Activated CD4-positive, alpha-beta T cell treated with anti-CD3 and anti-CD28 coated beads, Interleukin-10, Interleukin-2, amounts not matched to agents 100 ng/mL and 50 ng/mL, durations not matched to agents 16 hours and 8 hours (primary cell): Measurements from ENCODE around the gene STK35.

Source experiments
- DNase-seq: peaks from one replicate; pipeline ENCODE4 v3.0.0-alpha.2; 2020

The STK35 gene

DNA sequence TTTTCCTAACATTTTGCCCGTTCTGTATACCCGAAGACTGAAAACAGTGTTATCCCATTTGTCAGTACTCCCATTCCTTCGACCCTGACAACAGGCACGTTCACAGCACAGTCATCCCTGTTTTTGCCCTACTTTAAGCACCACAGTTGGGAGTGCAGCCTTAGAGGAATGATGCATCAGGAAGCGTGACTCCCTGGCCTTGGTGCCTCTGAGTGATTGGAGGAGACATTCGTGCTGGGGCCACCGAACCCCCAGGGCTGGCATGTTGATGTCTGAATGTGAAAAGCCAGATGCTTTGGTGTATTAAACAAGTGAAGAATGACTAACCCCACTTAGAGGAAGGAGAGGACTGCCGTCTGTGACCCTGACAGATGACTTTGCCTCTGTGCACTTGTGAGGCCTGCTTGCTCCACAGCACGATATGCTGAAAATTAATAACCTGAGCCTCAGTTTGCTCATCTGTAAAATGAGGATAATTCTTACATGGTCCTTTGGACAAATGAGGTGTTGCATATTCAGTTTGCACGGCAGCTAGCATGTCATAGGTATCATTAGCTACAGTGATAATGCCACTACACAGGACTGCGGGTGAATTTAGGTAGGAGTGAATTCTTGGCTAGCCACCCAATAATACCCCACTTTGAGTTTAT lies 36.0 kb downstream of the STK35 start:
- no peak for DNase-seq

- no peak for DNase-seq
Measured at GRCh38 chr20:2138396-2138795, 36.8 kb downstream of the STK35 start.

- no peak for DNase-seq
Measured at GRCh38 chr20:2139250-2139649, 37.6 kb downstream of the STK35 start.

- DNase-seq, result no peak
Measured at GRCh38 chr20:2139736-2140135, 38.1 kb downstream of the STK35 start.

DNA sequence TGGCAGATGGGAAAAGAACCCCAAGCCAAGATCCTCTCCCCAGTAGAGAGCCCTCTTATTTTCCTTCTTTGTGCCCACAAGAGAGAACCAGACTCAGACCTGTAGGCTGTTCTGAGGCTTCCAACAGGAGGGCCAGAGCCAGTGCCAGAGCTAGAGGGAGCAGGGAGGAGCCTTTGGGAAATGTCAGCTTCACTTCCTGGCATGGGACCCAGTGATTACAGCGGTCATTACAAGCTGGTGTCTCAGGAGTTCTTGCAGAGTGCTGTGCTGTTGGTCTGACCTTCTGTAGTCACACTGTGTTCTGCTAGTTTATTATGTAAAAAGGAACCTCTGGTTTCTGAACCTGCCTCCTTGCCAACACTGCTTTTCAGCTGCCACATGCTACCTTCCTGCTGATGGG lies 38.9 kb downstream of the STK35 start:
- no peak for DNase-seq

GRCh38 chr20:2141600-2142575 lies 40.3 kb downstream of the STK35 start:
- DNase-seq, result peak; percentile 34

GRCh38 chr20:2142649-2143048 lies 41.0 kb downstream of the STK35 start:
- no peak for DNase-seq

DNA sequence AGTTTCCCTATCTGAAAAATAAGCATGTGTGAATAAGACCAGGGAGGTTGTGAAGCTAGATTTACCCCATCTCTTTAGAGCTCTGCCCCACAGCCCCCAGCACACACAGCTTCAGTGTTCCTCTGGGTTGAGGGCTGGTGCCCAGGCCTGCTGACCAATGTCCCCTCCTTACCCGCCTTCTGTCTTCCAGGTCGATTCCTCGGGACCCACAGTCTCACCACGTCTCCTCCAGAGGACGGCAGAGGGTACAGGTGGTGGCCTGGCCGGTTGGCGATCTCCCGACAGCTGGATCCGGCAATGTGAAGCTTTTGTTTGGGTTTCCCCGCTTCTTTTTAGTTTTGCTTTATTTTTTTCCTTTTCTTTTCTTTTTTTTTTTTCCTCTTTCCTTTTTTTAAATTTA lies 42.0 kb downstream of the STK35 start:
- no peak for DNase-seq

DNA sequence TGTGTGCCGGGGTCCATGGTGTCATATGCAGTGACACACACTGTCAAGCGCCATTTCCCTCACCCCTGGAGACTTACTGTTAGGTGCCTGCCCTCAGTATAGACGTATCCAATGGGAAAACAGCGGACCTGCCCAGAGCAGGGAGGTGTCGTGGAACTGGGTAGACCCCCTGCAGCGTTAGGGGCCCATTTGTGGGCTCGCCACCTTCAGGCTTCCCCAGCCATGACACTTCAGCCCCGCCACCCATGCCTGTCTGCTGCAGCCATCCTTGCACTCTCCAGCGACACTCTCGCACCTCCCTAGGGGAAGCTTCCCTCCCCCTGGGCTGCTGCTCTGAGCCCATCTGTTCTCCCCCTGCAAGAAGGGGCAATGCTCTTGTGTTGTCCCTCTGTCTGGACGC lies 43.2 kb downstream of the STK35 start:
- no peak for DNase-seq

DNA sequence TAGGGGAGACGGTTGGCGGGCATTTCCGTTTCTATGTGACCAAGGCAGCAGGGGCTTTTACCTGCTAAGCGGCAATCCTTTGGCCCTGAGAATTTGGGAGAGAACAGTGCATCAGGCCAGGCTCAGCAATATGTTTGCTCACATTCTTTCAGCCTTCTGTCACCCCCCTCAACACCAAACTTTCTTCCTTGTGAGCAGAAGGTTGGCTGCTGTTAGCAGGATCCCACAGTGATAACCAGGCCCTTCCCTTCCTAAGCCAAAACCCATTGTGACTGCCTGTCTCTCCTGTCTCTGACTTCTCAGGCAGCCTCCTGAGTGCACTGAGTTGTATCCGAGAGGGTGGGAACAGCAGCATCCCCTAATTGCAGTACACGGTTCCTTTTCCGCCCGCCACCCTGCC lies 43.7 kb downstream of the STK35 start:
- DNase-seq, result no peak

DNA sequence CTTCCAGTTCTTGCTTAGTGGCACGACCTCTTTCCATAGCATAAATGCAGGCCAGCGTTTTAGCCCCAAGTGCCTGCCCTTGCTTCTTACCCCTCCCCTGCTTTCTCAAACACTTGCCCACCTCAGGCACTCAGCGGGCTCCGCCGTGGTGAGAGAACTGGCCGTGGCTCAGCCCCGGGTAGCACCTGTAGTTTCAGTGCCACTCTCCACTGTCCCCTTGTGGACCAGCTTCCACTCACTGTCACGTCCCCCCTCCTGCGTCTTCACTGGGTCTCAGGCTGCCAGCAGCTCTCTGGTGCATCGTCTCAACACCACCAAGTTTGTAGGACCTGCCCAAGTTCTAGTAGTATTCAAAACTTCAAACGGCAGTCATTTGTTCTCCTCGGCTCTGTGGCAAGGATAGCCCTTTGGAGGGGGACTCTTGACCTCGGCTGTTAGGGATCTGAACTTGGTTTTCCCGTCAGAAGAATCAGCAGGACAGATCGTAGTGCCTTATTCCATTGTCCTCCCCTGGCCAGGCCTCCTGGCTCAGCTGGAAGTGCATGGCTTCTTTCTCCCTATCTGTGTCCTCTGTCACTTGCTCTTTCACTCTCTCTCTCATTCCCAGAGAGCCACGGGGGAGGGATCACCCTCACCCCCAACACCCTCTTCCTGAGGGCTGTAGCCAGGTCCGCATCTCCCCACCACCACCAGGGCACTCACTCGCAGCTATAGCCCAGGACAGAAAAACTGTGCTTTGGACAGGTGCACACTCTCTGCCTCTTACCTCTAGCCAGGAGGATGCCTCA lies 44.6 kb downstream of the STK35 start:
- DNase-seq, result no peak

DNA sequence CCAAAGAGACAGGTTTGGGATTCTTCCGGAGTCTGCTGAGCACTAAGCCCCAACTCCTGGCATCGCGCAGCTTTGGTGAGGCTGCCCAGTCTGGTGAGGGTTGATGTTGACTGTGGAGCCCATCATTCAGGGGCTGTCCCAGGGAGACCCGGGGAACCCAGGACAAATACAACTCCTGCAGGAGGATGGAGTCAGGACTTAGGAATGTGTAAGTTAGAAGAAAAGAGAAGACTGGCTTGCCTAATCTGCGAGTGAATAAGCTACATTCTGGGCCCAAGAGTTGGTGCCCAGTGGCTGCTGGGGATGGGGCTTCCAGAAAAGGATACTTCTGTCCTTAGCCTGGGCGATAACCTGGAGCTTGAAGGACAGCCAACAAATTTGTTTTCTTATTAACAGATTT lies 47.9 kb downstream of the STK35 start:
- DNase-seq, result no peak

- DNase-seq, result no peak
Measured at GRCh38 chr20:2150660-2151059, 49.0 kb downstream of the STK35 start.

DNA sequence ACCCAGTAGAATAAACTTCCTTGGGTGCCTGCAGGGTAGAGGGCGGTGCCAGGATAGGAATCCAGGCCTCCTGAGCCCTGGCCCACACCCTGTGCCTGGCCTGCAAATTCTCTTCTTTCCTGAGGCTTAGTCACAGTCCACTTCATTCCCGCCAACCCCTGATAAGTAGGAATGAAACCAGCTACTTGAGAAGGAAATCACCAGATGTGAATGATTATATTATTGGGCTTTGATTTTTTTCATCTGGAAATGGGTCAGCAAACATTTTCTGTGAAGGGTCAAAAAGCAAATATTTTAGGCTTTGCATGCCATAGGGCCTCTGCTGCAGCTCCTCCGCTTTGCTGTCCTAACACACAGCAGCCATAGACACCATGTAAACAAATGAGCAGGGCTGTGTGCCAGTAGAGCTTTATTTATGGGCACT lies 50.2 kb downstream of the STK35 start:
- no peak for DNase-seq

DNA sequence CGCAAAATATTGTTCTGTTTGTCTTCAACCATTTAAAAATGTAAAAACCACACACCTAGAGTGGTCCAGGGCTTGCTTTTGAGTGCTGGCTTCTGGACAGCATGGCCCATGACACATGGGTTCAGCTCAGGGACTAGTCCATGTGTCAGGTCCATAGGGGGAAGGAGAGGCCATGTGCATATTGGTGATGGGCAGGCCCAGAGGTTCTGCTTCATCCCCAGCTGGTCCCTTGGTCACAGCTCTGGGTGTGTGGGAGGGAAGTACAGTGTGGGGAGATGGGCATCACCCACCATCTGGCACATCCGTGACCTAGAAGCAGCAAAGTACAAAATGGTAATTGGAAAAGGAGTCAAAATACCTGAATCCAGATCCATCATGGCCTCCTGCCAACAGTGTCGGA lies 50.7 kb downstream of the STK35 start:
- no peak for DNase-seq

DNA sequence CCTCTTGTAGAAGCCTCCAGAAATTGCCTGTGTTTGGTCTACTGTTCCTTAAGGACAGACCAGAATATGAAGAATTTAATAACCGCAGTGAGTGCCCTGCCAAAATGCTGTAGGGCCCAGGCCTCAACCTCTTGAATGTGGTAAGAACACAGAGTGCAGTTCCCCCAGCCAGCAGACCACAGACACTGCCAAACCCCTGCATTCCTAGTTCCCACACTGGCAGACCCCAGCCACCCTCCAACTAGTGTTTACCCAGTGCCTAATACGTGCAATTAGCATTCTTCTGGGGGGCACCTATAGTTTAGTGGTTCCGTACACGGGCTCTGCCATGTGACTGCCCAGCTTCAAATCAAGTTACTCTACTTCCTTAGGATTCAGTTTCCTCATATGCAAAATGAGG lies 51.7 kb downstream of the STK35 start:
- DNase-seq, result no peak

GRCh38 chr20:2156224-2156623 lies 54.6 kb downstream of the STK35 start:
- no peak for DNase-seq

- DNase-seq, result no peak
Measured at GRCh38 chr20:2156666-2157624, 55.3 kb downstream of the STK35 start.

- no peak for DNase-seq
Measured at GRCh38 chr20:2162125-2162822, 60.6 kb downstream of the STK35 start.

DNA sequence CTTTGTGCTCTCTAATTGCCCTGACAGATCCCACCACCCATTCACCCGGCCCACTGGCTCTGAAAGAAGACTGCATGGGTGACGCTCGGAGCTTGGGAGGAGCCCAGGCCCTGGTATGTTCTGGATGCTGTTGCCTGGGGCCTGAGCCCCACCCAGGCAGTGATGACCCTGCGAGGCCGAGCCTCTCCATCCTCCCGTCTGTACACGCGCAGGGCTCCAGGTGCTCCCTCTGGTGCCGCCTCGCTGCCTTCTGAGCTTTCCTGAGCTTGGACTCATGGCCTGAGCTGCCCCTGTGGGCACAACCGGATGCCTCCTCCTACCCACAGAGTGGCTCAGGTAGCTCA lies 61.2 kb downstream of the STK35 start:
- no peak for DNase-seq

DNA sequence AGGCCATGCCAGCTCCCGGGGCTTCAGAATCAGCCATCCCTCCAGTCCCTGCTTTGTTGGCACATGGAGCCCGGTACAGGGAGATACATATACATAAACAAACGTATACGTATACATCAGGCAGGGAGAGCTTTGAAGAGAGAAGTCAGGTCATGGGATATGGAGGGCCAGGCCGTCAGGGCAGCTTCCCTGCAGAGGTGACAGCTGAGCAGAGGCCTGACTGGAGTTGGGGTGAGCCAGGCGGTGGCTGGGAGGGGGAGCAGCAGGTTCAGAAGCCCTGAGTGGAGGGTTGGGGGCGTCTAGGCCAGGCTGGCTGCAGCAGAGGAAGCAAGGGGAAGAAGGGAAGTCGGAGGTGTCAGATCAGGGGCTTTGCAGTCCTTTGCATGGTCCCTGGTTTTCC lies 61.7 kb downstream of the STK35 start:
- DNase-seq, result no peak

- DNase-seq, result no peak
Measured at GRCh38 chr20:2163757-2164156, 62.1 kb downstream of the STK35 start.
